Uterus (tissue), 2 donors: ENCODE data around the gene PRUNE2.

Experiments used
- CTCF ChIP-seq, 4 experiments: fragments of 200-600 bp in 2 of 4; fragments of 450-650 bp in 2 of 4; sonication (generic) in 2 of 4; IDR thresholded peaks; one replicate each; pipeline ENCODE4 v1.5.1; 2016 to 2019; ENCODE audit warnings: antibody characterized with exemption in 4 of 4, mild to moderate bottlenecking in 2 of 4, moderate library complexity in 1 of 4
- POLR2A ChIP-seq, 2 donors: fragments of 450-650 bp; IDR thresholded peaks; one replicate each; pipeline ENCODE4 v1.6.1; 2016; ENCODE audit warnings: antibody characterized with exemption in 2 of 2, mild to moderate bottlenecking in 1 of 2, moderate library complexity in 1 of 2

DNA sequence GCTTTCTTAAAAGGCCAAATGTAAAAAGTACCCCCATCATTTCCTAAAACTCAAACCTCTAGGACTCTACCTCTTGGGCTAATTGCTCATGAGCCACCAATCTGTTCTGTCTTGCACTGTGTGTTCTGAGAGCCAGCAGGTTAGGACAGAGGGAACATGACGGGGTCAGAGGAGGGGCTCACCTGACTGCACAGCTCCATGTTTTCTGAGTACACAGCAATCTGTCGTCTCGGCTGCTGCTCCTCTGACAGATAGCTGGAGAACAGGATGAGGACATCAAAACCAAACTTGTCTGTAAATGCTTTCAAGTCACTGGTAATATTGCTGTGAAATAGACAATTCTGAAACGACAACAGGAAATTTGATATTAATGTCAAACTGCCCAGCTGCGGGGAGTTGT lies 192.5 kb downstream of the PRUNE2 start:
- no peak for TF ChIP-seq CTCF (IDR thresholded peaks at IDR 0.05)
- no peak for TF ChIP-seq POLR2A (IDR thresholded peaks at IDR 0.05)
